Heart right ventricle (tissue), 16 donors: Measurements from ENCODE around the gene SPAM1. TPM values are rescaled to one million over a fixed set of nuclear protein-coding genes. Genes with fewer than 3 reads are reported as not detected.
"Not testable (repeated sequence)": the region's sequence is repeated elsewhere in the genome, so short reads cannot be mapped to it uniquely, and the experiment has no call there.

Experiments used
- ATAC-seq, 8 donors: fragments of 200-7000 bp; cut with Tn5 transposase; one replicate each; pipeline ENCODE4 v1.9.1; 2020; ENCODE audit warnings: mild to moderate bottlenecking in 8 of 8, moderate library complexity in 8 of 8, moderate number of reproducible peaks in 1 of 8
- DNase-seq, 2 donors: peaks; one replicate each; pipeline ENCODE4 v3.0.0-alpha.2; 2020
- H3K27ac ChIP-seq, 10 donors: fragments of 200-600 bp; sonication (generic) in 2 of 10; one replicate each; pipeline versions ENCODE4 v1.5.0 to v1.8.0; 2020 to 2022; ENCODE audit warnings: mild to moderate bottlenecking in 3 of 10
- H3K27me3 ChIP-seq, 7 donors: fragments of 200-600 bp; one replicate each; pipeline ENCODE4 v1.8.0; 2021 to 2022; ENCODE audit warnings: mild to moderate bottlenecking in 2 of 7
- H3K36me3 ChIP-seq, 9 donors: fragments of 200-600 bp; sonication (generic) in 1 of 9; one replicate each; pipeline versions ENCODE4 v1.5.0 to v1.8.0; 2020 to 2022; ENCODE audit warnings: mild to moderate bottlenecking in 2 of 9
- H3K4me1 ChIP-seq, 9 donors: fragments of 200-600 bp; sonication (generic) in 1 of 9; one replicate each; pipeline versions ENCODE4 v1.5.0 to v1.8.0; 2020 to 2022; ENCODE audit warnings: mild to moderate bottlenecking in 4 of 9
- H3K4me3 ChIP-seq, 10 donors: fragments of 200-600 bp; sonication (generic) in 2 of 10; one replicate each; pipeline versions ENCODE4 v1.5.0 to v1.8.0; 2020 to 2022; ENCODE audit warnings: mild to moderate bottlenecking in 7 of 10, moderate library complexity in 2 of 10
- H3K9me3 ChIP-seq, 11 donors: fragments of 200-600 bp in 10 of 11; sonication (generic) in 2 of 11; one replicate each; pipeline versions ENCODE4 v1.5.0 to v1.8.0; 2013 to 2022; ENCODE audit warnings: mild to moderate bottlenecking in 2 of 11, control low read depth in 1 of 11, moderate library complexity in 1 of 11
- WGBS, 2 donors: extraction: QIAGEN DNeasy Blood & Tissue Kit; methylation state at CpG; one replicate each; pipeline ENCODE4 v1.1.7; 2013; ENCODE audit warnings: inconsistent platforms in 1 of 2; 5-methylcytosine and 5-hydroxymethylcytosine counted together
- intact Hi-C, 10 donors: fragments of 100-400 bp; cut with DNase I; formaldehyde crosslinking; loops; one replicate each; pipeline versions ENCODE4 v1.11.1 to v1.14.2; 2022
- polyA plus RNA-seq, 2 donors: library from polyadenylated mRNA; stranded (reverse); fragments of 200-250 nt; gene quantifications; one replicate each; pipeline ENCODE4 v1.2.3, GENCODE V29; 2013
- total RNA-seq, 10 donors: library from RNA; stranded (reverse); fragmentation: NEBNext Ultra II Directional in 3 of 10; extraction: Animal tissue kit (Norgen Biotek cat#: 25700) in 3 of 10; gene quantifications; one replicate each; pipeline versions ENCODE4 v1.2.1 to v1.2.4, GENCODE V29; 2021 to 2023
- TF ChIP-seq, protein P1 (sequence below), 9 donors: fragments of 200-600 bp; sonication (generic) in 2 of 9; IDR thresholded peaks; one replicate each; pipeline versions ENCODE4 v1.5.0 to v1.8.0; 2021 to 2022; ENCODE audit warnings: antibody characterized with exemption in 9 of 9, mild to moderate bottlenecking in 5 of 9, moderate library complexity in 1 of 9
- donor health status: Arrhythmogenic right ventricular cardiomyopathy.
- donor health status: ischemic (EF 13 %, LVEDD 7.1; RV severe dilation, severe dysfunction).
- donor health status: healthy with polysubstance abuse.
- donor health status: DM: no; HTN: yes; CAD: no.
- donor health status: DM: no; HTN: no; CAD: no.
- donor health status: ischemic (EF 25% LVEDD 6.9; RV normal size, moderate dysfunction).
- donor health status: ischemic (EF 25% LVEDD 5.7; RV mildly dilated, moderate dysfunction).
- donor health status: healthy.
- donor health status: DM: yes; HTN: yes; CAD: no.
- donor health status: Ischemic cardiomyopathy.
- donor health status: ischemic (EF 35%, LVEDD 5.7; RV mildly dilated, moderate dysfunction).
- donor health status: nonischemic (EF 11% LVEDD 7.7; RV severe dilation, severe dysfunction).
- donor health status: DM: yes; HTN: yes; CAD: no.
- donor health status: PGD.
- donor health status: ischemic (EF 29% LVEDD 5.4; RV normal size, mild dysfunction).
- donor health status: nonischemic (EF 23%, LVEDD 6.1; RV moderate dilation, normal function).

The SPAM1 gene
- total and polyA plus RNA-seq, 12 donors: 0.32 TPM; not detected in 11

GRCh38 chr7:123883154-123883553 lies 41.9 kb upstream of the SPAM1 start:
- intact Hi-C loops: no loop called here
- no peaks in the 10 kb centered on the region for H3K4me1 ChIP-seq
- ATAC-seq (no peak), DNase-seq (no peak)
- no peaks in the 10 kb centered on the region for H3K27me3 ChIP-seq
- H3K4me3 ChIP-seq: no peak overlapping the region
- no peaks in the 10 kb centered on the region for H3K36me3 ChIP-seq
- TF ChIP-seq, protein P1, sequence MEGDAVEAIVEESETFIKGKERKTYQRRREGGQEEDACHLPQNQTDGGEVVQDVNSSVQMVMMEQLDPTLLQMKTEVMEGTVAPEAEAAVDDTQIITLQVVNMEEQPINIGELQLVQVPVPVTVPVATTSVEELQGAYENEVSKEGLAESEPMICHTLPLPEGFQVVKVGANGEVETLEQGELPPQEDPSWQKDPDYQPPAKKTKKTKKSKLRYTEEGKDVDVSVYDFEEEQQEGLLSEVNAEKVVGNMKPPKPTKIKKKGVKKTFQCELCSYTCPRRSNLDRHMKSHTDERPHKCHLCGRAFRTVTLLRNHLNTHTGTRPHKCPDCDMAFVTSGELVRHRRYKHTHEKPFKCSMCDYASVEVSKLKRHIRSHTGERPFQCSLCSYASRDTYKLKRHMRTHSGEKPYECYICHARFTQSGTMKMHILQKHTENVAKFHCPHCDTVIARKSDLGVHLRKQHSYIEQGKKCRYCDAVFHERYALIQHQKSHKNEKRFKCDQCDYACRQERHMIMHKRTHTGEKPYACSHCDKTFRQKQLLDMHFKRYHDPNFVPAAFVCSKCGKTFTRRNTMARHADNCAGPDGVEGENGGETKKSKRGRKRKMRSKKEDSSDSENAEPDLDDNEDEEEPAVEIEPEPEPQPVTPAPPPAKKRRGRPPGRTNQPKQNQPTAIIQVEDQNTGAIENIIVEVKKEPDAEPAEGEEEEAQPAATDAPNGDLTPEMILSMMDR (IDR thresholded peaks at IDR 0.05): no peak
- H3K27ac ChIP-seq: no peak overlapping the region
- H3K9me3 ChIP-seq: no peaks in the 10 kb centered on the region

- TF ChIP-seq, protein P1 (IDR thresholded peaks at IDR 0.05): no peak
- ATAC-seq (no peak), DNase-seq (no peak)
- no peaks in the 10 kb centered on the region for H3K36me3 ChIP-seq
- intact Hi-C loops: no loop called here
- H3K4me3 ChIP-seq: no peak overlapping the region
- H3K27ac ChIP-seq: no peak overlapping the region
- H3K9me3 ChIP-seq: peaks cover 0 to 22% (median 0%) of the 10 kb centered on the region in 11 donors
- H3K4me1 ChIP-seq: no peaks in the 10 kb centered on the region
- no peaks in the 10 kb centered on the region for H3K27me3 ChIP-seq
Observed at GRCh38 chr7:123888192-123888591, 36.8 kb upstream of the SPAM1 start.

- ATAC-seq, DNase-seq, H3K27ac ChIP-seq, H3K4me1 ChIP-seq, intact Hi-C loops, H3K4me3 ChIP-seq, H3K36me3 ChIP-seq, H3K27me3 ChIP-seq: not testable (repeated sequence)
- 87 to 93% methylated on average over 10 of the region's 10 CpGs for WGBS, 2 donors
- H3K9me3 ChIP-seq: peaks cover 0 to 37% (median 0%) of the 10 kb centered on the region in 11 donors
Observed at GRCh38 chr7:123894753-123895152, 30.3 kb upstream of the SPAM1 start.

DNA sequence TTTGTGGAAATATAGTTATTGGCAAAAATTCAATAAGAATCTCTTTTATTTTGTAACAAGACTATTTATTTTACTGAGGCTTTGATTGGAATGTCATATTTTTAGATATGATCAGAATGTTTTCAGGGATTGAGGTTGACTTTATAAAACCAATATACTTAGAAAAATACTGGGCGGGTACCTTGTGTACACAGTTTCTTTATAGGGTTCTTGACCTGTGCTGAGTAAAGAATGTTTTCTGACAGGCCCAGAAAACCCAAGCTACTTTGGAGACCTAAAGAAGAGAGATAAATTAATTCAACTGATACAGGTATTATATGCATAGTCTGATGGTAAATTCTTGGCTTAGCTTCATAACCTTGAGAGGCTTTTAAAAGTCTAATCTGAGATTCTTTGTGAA lies 23.9 kb upstream of the SPAM1 start:
- Histone ChIP-seq H3K4me3 (no peak overlapping the region), H3K36me3 (no peaks in the 10 kb centered on the region), H3K27ac (no peak overlapping the region), H3K27me3 (no peaks in the 10 kb centered on the region), H3K9me3 (peaks cover 0 to 5% (median 0%) of the 10 kb centered on the region in 11 donors), H3K4me1 (no peaks in the 10 kb centered on the region)
- TF ChIP-seq, protein P1 (IDR thresholded peaks at IDR 0.05): no peak
- ATAC-seq (no peak), DNase-seq (no peak)
- intact Hi-C loops: no loop called here
- 85 to 94% methylated on average over 1 of the region's 1 CpG for WGBS, 2 donors

- no peak for DNase-seq
- H3K4me3 ChIP-seq: no peak overlapping the region
- H3K4me1 ChIP-seq: no peaks in the 10 kb centered on the region
- intact Hi-C loops: no loop called here
- H3K9me3 ChIP-seq: peaks cover 0 to 5% (median 0%) of the 10 kb centered on the region in 11 donors
- H3K27ac ChIP-seq: no peak overlapping the region
- no peak for ATAC-seq
- H3K36me3 ChIP-seq: no peaks in the 10 kb centered on the region
- TF ChIP-seq, protein P1 (IDR thresholded peaks at IDR 0.05): no peak
- H3K27me3 ChIP-seq: no peaks in the 10 kb centered on the region
Observed at GRCh38 chr7:123905714-123906113, 19.3 kb upstream of the SPAM1 start.
